Astrocyte (in vitro differentiated cells and primary cell): ENCODE data around the gene ALDH2. TPM values are rescaled to one million over a fixed set of nuclear protein-coding genes. Genes with fewer than 3 reads are reported as not detected.

ENCODE experiments used
- DNase-seq: peaks from one replicate; pipeline ENCODE4 v3.0.0-alpha.2; 2010; ENCODE audit warnings: low read depth
- FAIRE-seq: peaks from 2 replicates; lab custom pipeline; 2011; peaks lifted over from hg19 to GRCh38; lab: Jason Lieb, UNC
- H2AFZ ChIP-seq: 2 replicates; pipeline ENCODE4 v1.6.0; 2012; ENCODE audit warnings: low read depth, low read length, inconsistent platforms
- H3K27ac ChIP-seq: 2 replicates; pipeline ENCODE4 v1.5.1; 2011; ENCODE audit warnings: low read depth, low read length, inconsistent platforms
- H3K27me3 ChIP-seq: 2 replicates; pipeline ENCODE4 v1.6.0; 2011; ENCODE audit warnings: low read length, inconsistent platforms; ENCODE audit not compliant: insufficient read depth
- H3K36me3 ChIP-seq: 2 replicates; pipeline ENCODE4 v1.5.1; 2011; ENCODE audit warnings: low read length, inconsistent platforms; ENCODE audit not compliant: insufficient read depth
- H3K4me1 ChIP-seq: 2 replicates; pipeline ENCODE4 v1.5.1; 2011; ENCODE audit warnings: low read length, inconsistent platforms; ENCODE audit not compliant: insufficient read depth
- H3K4me2 ChIP-seq: 2 replicates; pipeline ENCODE4 v1.6.0; 2012; ENCODE audit warnings: low read length, inconsistent platforms
- H3K4me3 ChIP-seq: 2 replicates; pipeline ENCODE4 v1.5.1; 2011; ENCODE audit warnings: low read depth, mild to moderate bottlenecking, low read length, inconsistent platforms; ENCODE audit not compliant: insufficient read depth
- H3K79me2 ChIP-seq: 2 replicates; pipeline ENCODE4 v1.6.0; 2012; ENCODE audit warnings: mild to moderate bottlenecking, low read length, inconsistent platforms; ENCODE audit not compliant: insufficient read depth
- H3K9ac ChIP-seq: 2 replicates; pipeline ENCODE4 v1.6.0; 2012; ENCODE audit warnings: mild to moderate bottlenecking, low read length, inconsistent platforms
- H3K9me3 ChIP-seq: 2 replicates; pipeline ENCODE4 v1.5.1; 2012; ENCODE audit warnings: low read depth, mild to moderate bottlenecking, low read length, inconsistent platforms; ENCODE audit not compliant: insufficient read depth
- H4K20me1 ChIP-seq: 2 replicates; pipeline ENCODE4 v1.6.0; 2012; ENCODE audit warnings: low read length, inconsistent platforms; ENCODE audit not compliant: insufficient read depth
- H3K27ac Mint-ChIP-seq: one replicate; pipeline ENCODE4 v1.8.0; 2021; ENCODE audit warnings: mild to moderate bottlenecking, mixed read lengths; ENCODE audit not compliant: unreplicated experiment
- H3K27me3 Mint-ChIP-seq: one replicate; pipeline ENCODE4 v1.8.0; 2021; ENCODE audit warnings: low read depth, mixed read lengths; ENCODE audit not compliant: unreplicated experiment
- H3K36me3 Mint-ChIP-seq: one replicate; pipeline ENCODE4 v1.8.0; 2021; ENCODE audit warnings: low read depth, mixed read lengths; ENCODE audit not compliant: unreplicated experiment
- H3K4me1 Mint-ChIP-seq: one replicate; pipeline ENCODE4 v1.8.0; 2021; ENCODE audit warnings: low read depth, mixed read lengths; ENCODE audit not compliant: unreplicated experiment
- H3K4me3 Mint-ChIP-seq: one replicate; pipeline ENCODE4 v1.8.0; 2021; ENCODE audit warnings: mild to moderate bottlenecking, moderate library complexity, mixed read lengths; ENCODE audit not compliant: unreplicated experiment
- H3K9me3 Mint-ChIP-seq: one replicate; pipeline ENCODE4 v1.8.0; 2021; ENCODE audit warnings: mild to moderate bottlenecking, mixed read lengths; ENCODE audit not compliant: unreplicated experiment
- CTCF ChIP-seq: IDR thresholded peaks from 2 replicates; pipeline ENCODE4 v1.5.1; 2011; ENCODE audit warnings: low read depth, mild to moderate bottlenecking, inconsistent platforms, low read length, moderate library complexity; ENCODE audit not compliant: insufficient read depth
- EZH2 ChIP-seq: IDR thresholded peaks from 2 replicates; pipeline ENCODE4 v1.6.1; 2012; ENCODE audit warnings: mild to moderate bottlenecking, low read length, inconsistent platforms; ENCODE audit not compliant: insufficient read depth
- total RNA-seq: library from RNA; stranded (reverse); gene quantifications from 2 replicates; pipeline ENCODE4 v1.2.1, GENCODE V29; 2021

The ALDH2 gene
- total RNA-seq, 1 donor from 2014 or later, result 82.0 TPM

- no peak overlapping the region for H3K27ac ChIP-seq
- no peak overlapping the region for H3K27ac Mint-ChIP-seq
- no peaks in the 10 kb centered on the region for H3K27me3 ChIP-seq
- no peaks in the 10 kb centered on the region for H3K36me3 ChIP-seq
- no peaks in the 10 kb centered on the region for H3K79me2 ChIP-seq
- no peaks in the 10 kb centered on the region for H3K27me3 Mint-ChIP-seq
- H4K20me1 ChIP-seq, result peaks cover 5% of the 10 kb centered on the region
- DNase-seq, result no peak
- peaks cover 12% of the 10 kb centered on the region for H3K4me1 ChIP-seq
- FAIRE-seq, result no peak
- H3K9me3 ChIP-seq, result peaks cover 4% of the 10 kb centered on the region
- H3K4me3 ChIP-seq, result no peak overlapping the region
- H3K9me3 Mint-ChIP-seq, result peaks cover 4% of the 10 kb centered on the region
- H3K4me3 Mint-ChIP-seq, result no peak overlapping the region
- H3K36me3 Mint-ChIP-seq, result peaks cover 34% of the 10 kb centered on the region
- H3K4me2 ChIP-seq, result no peak overlapping the region
- H3K9ac ChIP-seq, result no peak overlapping the region
- no peak for TF ChIP-seq EZH2
- TF ChIP-seq CTCF, result no peak
- H2AFZ ChIP-seq, result no peak overlapping the region
- H3K4me1 Mint-ChIP-seq, result peaks cover 11% of the 10 kb centered on the region
Measured at GRCh38 chr12:111776836-111777344, 10.2 kb downstream of the ALDH2 start.

DNA sequence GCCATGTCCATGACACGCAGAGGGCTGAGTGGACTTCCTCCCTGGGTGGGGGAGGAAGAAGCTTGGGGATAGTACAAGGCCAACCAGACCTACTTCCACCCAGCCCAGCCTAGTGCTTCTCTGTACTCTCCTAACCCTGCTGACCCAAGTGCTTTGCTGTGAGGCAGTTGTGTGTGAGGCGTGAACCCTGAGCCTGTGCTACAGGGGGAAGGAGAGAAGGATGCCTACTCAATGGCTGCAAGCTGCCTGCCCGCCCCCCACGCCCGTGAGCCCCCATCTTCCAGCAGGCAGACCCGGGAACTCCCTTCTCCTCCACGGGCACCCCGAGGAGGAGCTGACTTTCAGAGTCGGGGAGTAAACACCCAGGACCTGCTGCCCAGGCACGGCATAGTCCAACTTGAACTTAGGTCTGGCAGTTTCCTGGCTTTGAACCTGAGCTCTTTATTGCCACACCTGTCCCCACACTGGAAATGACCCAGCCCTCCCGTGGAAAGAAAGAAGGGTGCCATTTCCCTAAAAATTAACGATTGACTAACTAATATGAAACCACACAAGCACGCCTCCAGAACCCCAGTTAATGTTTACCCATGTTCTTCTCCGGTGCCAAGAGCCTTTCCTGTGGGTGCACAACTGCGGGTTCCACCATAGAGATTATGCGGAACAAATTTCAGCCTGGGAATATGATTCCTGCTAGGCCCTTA, 10.8 kb downstream of the ALDH2 start:
- Mint-ChIP-seq H3K27me3 (no peaks in the 10 kb centered on the region), H3K4me1 (peaks cover 11% of the 10 kb centered on the region), H3K4me3 (no peak overlapping the region), H3K36me3 (peaks cover 36% of the 10 kb centered on the region), H3K9me3 (peaks cover 4% of the 10 kb centered on the region), H3K27ac (no peak overlapping the region)
- Histone ChIP-seq H3K4me1 (peaks cover 12% of the 10 kb centered on the region), H2AFZ (no peak overlapping the region), H3K9ac (no peak overlapping the region), H3K9me3 (peaks cover 4% of the 10 kb centered on the region), H3K4me3 (no peak overlapping the region), H3K27me3 (no peaks in the 10 kb centered on the region), H3K4me2 (no peak overlapping the region), H3K79me2 (no peaks in the 10 kb centered on the region), H4K20me1 (peaks cover 5% of the 10 kb centered on the region), H3K27ac (no peak overlapping the region), H3K36me3 (no peaks in the 10 kb centered on the region)
- no peak for TF ChIP-seq EZH2
- TF ChIP-seq CTCF, result no peak
- FAIRE-seq (no peak), DNase-seq (no peak)

GRCh38 chr12:111780166-111780565, 13.4 kb downstream of the ALDH2 start:
- no peaks in the 10 kb centered on the region for H4K20me1 ChIP-seq
- FAIRE-seq, result no peak
- Mint-ChIP-seq H3K4me3 (no peak overlapping the region), H3K36me3 (peaks cover 36% of the 10 kb centered on the region), H3K27me3 (no peaks in the 10 kb centered on the region), H3K27ac (no peak overlapping the region), H3K4me1 (peaks cover 9% of the 10 kb centered on the region), H3K9me3 (peaks cover 4% of the 10 kb centered on the region)
- no peak overlapping the region for H3K9ac ChIP-seq
- TF ChIP-seq CTCF (no peak), EZH2 (no peak)
- no peak for DNase-seq
- peaks cover 1% of the 10 kb centered on the region for H3K4me1 ChIP-seq
- no peaks in the 10 kb centered on the region for H3K27me3 ChIP-seq
- no peaks in the 10 kb centered on the region for H3K36me3 ChIP-seq
- H3K4me3 ChIP-seq, result no peak overlapping the region
- no peak overlapping the region for H3K27ac ChIP-seq
- no peaks in the 10 kb centered on the region for H3K79me2 ChIP-seq
- H2AFZ ChIP-seq, result no peak overlapping the region
- peaks cover 4% of the 10 kb centered on the region for H3K9me3 ChIP-seq
- no peak overlapping the region for H3K4me2 ChIP-seq
